ENCODE measurements around the gene SPTBN4.

DNA sequence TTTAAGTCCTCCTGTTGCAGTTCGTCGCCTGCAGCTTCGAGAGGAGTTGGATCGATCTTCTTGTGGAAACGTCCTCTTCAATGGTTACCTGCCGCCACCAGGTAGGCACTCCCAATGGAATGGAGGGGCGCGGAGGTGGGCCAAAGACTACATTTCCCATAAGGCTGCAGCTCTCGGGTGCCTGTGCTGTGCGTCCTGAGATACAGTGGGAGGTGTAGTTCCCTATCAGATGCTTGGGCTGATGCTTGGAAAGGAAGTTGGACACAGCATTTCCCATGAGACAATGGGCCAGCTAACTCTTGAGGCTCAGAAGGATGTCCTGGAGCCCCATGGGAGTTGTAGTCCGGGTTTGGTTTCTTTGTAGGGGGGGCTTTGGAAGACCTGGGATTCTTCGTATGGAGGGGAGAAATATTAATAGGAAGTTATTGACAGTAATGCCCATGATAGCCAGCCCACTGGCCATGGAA is 111.7 kb downstream of the SPTBN4 start:
- TF ChIP-seq, protein P1, sequence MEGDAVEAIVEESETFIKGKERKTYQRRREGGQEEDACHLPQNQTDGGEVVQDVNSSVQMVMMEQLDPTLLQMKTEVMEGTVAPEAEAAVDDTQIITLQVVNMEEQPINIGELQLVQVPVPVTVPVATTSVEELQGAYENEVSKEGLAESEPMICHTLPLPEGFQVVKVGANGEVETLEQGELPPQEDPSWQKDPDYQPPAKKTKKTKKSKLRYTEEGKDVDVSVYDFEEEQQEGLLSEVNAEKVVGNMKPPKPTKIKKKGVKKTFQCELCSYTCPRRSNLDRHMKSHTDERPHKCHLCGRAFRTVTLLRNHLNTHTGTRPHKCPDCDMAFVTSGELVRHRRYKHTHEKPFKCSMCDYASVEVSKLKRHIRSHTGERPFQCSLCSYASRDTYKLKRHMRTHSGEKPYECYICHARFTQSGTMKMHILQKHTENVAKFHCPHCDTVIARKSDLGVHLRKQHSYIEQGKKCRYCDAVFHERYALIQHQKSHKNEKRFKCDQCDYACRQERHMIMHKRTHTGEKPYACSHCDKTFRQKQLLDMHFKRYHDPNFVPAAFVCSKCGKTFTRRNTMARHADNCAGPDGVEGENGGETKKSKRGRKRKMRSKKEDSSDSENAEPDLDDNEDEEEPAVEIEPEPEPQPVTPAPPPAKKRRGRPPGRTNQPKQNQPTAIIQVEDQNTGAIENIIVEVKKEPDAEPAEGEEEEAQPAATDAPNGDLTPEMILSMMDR (conservative IDR thresholded peaks at IDR 0.05 in 1 of 2, IDR thresholded peaks at IDR 0.05 in 1 of 2; ENCODE audit: extremely low read depth in 1 of 2, insufficient read depth in 1 of 2, low read depth in 1 of 2, low read length in 2 of 2), result no peak
- TF ChIP-seq EZH2 (IDR thresholded peaks at IDR 0.05; ENCODE audit: borderline replicate concordance, low read length), result no peak
